Mucosa of rectum (tissue), 2 donors: Measurements from ENCODE around the gene NFIX.

Source experiments
- H3K27ac ChIP-seq, 2 donors: one replicate each; pipeline ENCODE4 v1.7.0; 2013; ENCODE audit warnings: inconsistent platforms in 2 of 2, low read depth in 2 of 2, low read length in 2 of 2
- H3K27me3 ChIP-seq, 2 donors: one replicate each; pipeline ENCODE4 v1.7.0; 2013; ENCODE audit warnings: low read length in 2 of 2; ENCODE audit not compliant: control insufficient read depth in 2 of 2, insufficient read depth in 2 of 2
- H3K36me3 ChIP-seq, 2 donors: one replicate each; pipeline ENCODE4 v1.7.0; 2013; ENCODE audit warnings: low read length in 2 of 2; ENCODE audit not compliant: control insufficient read depth in 2 of 2, insufficient read depth in 2 of 2
- H3K4me1 ChIP-seq, 2 donors: one replicate each; pipeline ENCODE4 v1.7.0; 2013; ENCODE audit warnings: low read length in 2 of 2, mild to moderate bottlenecking in 1 of 2; ENCODE audit not compliant: control insufficient read depth in 2 of 2, insufficient read depth in 2 of 2
- H3K4me3 ChIP-seq, 2 donors: one replicate each; pipeline ENCODE4 v1.7.0; 2013; ENCODE audit warnings: low read length in 2 of 2
- H3K9ac ChIP-seq, 2 donors: one replicate each; pipeline ENCODE4 v1.7.0; 2013; ENCODE audit warnings: low read length in 2 of 2, low read depth in 1 of 2, mild to moderate bottlenecking in 1 of 2
- H3K9me3 ChIP-seq, 2 donors: one replicate each; pipeline ENCODE4 v1.7.0; 2013; ENCODE audit warnings: low read length in 2 of 2; ENCODE audit not compliant: control insufficient read depth in 2 of 2
- donor health status: healthy.
- donor health status: Normal muscosa, but diverticular disease.

NFIX gene

DNA sequence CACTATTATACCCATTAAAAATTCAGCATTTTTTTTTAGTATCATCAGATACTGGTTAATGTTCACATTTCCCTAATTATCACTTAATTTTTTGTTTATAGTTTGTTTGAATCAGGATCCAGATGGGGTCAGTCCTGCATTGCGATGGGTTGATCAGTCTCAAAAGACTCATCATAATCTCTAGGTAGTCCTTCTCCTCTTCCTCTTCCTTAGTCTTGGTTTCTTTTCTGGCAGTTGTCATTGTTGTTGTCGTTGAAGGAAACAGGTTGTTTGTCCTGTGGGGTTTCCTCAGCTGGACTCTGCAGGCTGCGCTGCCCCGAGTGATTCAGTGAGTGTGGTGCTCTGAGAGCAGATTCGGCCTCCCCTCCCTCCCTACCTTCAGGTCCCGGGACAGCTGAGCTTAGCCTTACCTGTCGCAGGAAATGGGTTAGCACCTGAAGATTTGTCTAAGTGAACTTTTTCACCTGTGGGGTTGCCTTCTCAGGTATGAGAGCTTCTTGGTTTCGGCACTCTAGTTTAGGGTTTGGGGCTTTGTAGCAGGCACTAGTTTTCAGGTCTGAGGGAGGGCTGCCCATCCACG, 34.1 kb downstream of the NFIX start:
- Histone ChIP-seq H3K4me1 (peaks cover 65 to 91% of the 10 kb centered on the region in 2 donors), H3K4me3 (no peak overlapping the region), H3K9ac (no peak overlapping the region), H3K36me3 (peaks cover 6% of the 10 kb centered on the region in 2 donors), H3K27ac (peak overlapping the region in 1 of 2 donors; percentile 20), H3K9me3 (no peaks in the 10 kb centered on the region), H3K27me3 (no peaks in the 10 kb centered on the region)

DNA sequence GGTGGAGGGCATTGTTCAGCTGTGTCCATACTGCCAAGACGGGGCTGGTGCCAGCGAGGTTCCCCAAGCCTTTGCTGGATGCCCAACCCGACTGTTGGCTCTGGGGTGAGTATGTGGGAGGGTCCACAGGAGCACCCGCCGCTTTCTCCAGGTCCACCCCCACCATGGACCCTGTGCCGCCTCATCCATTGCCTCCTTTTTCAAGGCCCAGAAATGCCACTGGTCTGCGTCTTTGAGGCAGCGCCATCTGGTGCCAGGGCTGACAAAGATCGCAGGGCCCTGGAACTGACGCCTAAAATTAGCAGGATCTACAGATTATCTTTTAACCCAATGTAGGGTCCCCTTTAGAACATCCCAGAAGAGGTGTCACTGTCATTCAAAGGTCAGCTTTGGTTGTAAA, 34.6 kb downstream of the NFIX start:
- Histone ChIP-seq H3K9me3 (no peaks in the 10 kb centered on the region), H3K9ac (no peak overlapping the region), H3K27ac (peak overlapping the region in 1 of 2 donors; percentile 20), H3K27me3 (no peaks in the 10 kb centered on the region), H3K4me1 (peaks cover 65 to 91% of the 10 kb centered on the region in 2 donors), H3K36me3 (peaks cover 6% of the 10 kb centered on the region in 2 donors), H3K4me3 (no peak overlapping the region)

DNA sequence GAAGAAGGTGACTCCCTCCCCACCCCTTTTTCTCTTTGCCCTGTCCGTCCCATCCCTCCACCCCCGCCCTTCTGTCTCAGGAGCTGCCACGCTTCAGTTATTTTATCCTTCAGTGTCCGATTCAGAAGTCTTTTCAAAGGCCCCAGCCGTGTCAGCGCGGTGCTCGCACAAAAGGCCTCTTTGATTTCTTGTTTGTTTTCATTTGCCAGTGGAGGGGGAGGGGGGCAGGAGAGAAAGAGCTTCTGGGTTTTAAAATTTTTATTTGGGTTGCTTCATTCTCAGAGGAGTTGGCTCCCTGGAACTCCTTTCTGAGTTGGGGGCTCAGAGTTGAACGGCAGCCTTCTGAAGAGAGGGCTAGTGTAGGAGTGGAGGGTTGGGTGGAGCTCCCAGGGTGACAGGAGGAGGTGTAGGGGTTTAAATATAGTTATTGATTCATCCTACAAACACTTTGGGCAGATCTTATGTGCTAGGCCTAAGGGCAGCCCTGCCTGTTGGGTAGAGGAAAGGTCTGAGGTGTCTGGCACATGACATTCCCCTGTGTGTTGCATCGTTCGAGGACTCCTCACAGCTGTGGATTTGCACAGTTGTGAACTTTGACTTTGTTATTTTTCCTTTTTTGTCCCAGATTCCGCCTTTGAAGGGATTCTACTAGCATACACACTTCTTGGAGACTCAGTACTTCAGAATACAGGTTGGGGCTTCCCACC, 36.8 kb downstream of the NFIX start:
- Histone ChIP-seq H3K27me3 (no peaks in the 10 kb centered on the region), H3K27ac (peak overlapping the region; percentile 50 to 56), H3K4me1 (peaks cover 58 to 89% of the 10 kb centered on the region in 2 donors), H3K36me3 (peaks cover 6% of the 10 kb centered on the region in 2 donors), H3K9ac (peak overlapping the region; percentile 19 to 50), H3K9me3 (no peaks in the 10 kb centered on the region), H3K4me3 (peak overlapping the region in 1 of 2 donors; percentile 29)

DNA sequence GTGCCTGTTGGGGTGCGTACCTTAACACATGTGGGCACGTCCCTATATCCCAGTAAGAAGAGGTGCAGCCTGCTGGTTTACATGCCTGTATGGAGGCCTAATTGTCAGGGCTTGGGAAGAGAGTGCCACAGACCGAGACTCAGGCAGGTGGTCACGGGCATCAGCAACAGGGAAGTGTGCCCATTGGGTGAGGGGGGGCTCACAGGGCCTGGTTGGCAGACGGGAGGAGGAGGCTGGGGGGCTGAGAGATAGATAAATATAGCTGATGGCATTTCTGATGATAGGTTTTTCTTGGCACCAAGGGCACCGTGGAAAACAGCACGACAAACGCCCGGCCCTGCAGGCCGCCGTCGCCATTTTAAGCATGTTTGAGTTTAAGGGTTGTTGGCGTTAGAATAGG, 37.6 kb downstream of the NFIX start:
- H3K4me1 ChIP-seq = peaks cover 55 to 86% of the 10 kb centered on the region in 2 donors

DNA sequence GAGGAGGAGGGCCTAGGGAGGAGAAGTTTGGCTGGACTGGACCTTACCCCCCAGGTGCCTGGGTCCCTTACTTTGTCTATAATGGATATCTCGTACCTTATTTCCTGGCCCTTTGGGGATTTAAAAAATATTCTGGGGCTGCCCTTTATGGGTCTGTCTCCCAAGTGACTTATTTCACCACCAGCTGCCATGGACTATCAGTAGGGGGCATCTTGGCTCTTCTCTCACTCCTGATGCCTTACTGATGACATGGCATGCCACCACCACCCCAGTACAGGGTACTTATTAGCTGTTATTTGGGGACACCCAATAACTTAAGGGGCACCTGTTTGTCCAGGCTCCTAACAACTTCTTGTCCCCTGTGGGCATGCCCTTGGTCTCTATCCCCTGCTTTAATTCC, 38.0 kb downstream of the NFIX start:
- peak overlapping the region; percentile 88 to 90 for H3K27ac ChIP-seq

More for the DNA sequence above, 37.6 kb downstream of the NFIX start:
- Histone ChIP-seq H3K36me3 (peaks cover 6% of the 10 kb centered on the region in 2 donors), H3K27me3 (no peaks in the 10 kb centered on the region), H3K9ac (peak overlapping the region; percentile 1 to 67), H3K9me3 (no peaks in the 10 kb centered on the region), H3K4me3 (no peak overlapping the region), H3K27ac (peak overlapping the region; percentile 88 to 90)

GRCh38 chr19:13033819-13034611, 38.7 kb downstream of the NFIX start:
- Histone ChIP-seq H3K4me3 (peak overlapping the region; percentile 38 to 51), H3K4me1 (peaks cover 50 to 80% of the 10 kb centered on the region in 2 donors), H3K27me3 (no peaks in the 10 kb centered on the region), H3K9me3 (no peaks in the 10 kb centered on the region), H3K36me3 (peaks cover 0 to under 1% of the 10 kb centered on the region in 2 donors), H3K27ac (peak overlapping the region; percentile 88 to 90), H3K9ac (peak overlapping the region; percentile 52 to 67)

More for the DNA sequence above, 38.0 kb downstream of the NFIX start:
- Histone ChIP-seq H3K9ac (peak overlapping the region; percentile 52 to 67), H3K27me3 (no peaks in the 10 kb centered on the region), H3K9me3 (no peaks in the 10 kb centered on the region), H3K36me3 (peaks cover 5 to 6% of the 10 kb centered on the region in 2 donors), H3K4me1 (peaks cover 53 to 82% of the 10 kb centered on the region in 2 donors), H3K4me3 (peak overlapping the region in 1 of 2 donors; percentile 51)

GRCh38 chr19:13034636-13035035, 39.4 kb downstream of the NFIX start:
- H3K4me3 ChIP-seq = no peak overlapping the region
- peak overlapping the region in 1 of 2 donors; percentile 28 for H3K9ac ChIP-seq
- H3K4me1 ChIP-seq = peaks cover 48 to 78% of the 10 kb centered on the region in 2 donors
- no peaks in the 10 kb centered on the region for H3K9me3 ChIP-seq
- H3K27me3 ChIP-seq = no peaks in the 10 kb centered on the region
- H3K36me3 ChIP-seq = no peaks in the 10 kb centered on the region
- H3K27ac ChIP-seq = peak overlapping the region; percentile 88 to 90

DNA sequence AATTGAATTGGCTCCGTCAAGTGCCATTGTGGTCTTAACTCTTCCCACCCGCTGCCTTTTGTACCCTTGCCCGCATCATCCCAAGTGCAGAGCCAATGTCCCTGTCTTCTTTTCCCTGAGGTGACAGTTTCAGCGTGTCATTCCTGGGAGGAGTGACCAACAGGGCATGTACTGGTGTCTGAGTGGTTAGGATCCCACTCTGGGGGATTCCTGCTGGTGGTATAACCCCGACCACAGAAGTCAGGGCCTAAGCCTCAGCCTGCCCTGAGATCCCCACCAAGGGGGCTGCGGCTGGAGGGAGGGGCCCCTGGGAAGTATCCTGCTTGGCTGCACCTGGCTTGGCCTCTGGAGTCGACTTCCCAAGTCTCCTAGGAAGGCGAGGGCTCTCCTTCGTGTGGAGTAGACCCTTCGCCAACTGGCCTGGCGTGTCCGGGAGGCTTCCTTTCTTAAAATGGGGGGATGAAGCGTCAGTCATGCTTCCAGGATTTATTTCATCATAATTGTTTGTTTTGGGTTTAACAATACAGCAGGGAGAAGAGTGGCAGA, 40.6 kb downstream of the NFIX start:
- H3K9me3 ChIP-seq = no peaks in the 10 kb centered on the region
- peaks cover 48 to 67% of the 10 kb centered on the region in 2 donors for H3K4me1 ChIP-seq
- H3K9ac ChIP-seq = peak overlapping the region; percentile 28 to 44
- H3K36me3 ChIP-seq = peaks cover 0 to 2% of the 10 kb centered on the region in 2 donors
- no peak overlapping the region for H3K4me3 ChIP-seq
- no peaks in the 10 kb centered on the region for H3K27me3 ChIP-seq
- peak overlapping the region; percentile 43 to 64 for H3K27ac ChIP-seq

- peaks cover 0 to 2% of the 10 kb centered on the region in 2 donors for H3K36me3 ChIP-seq
- peak overlapping the region in 1 of 2 donors; percentile 26 for H3K4me3 ChIP-seq
- no peaks in the 10 kb centered on the region for H3K27me3 ChIP-seq
- H3K9ac ChIP-seq = peak overlapping the region in 1 of 2 donors; percentile 44
- peaks cover 46 to 61% of the 10 kb centered on the region in 2 donors for H3K4me1 ChIP-seq
- H3K9me3 ChIP-seq = no peaks in the 10 kb centered on the region
- peak overlapping the region; percentile 43 to 64 for H3K27ac ChIP-seq
Measured at GRCh38 chr19:13036366-13036976, 41.2 kb downstream of the NFIX start.
